ENCODE results near the gene CLEC10A. TPM values are rescaled to one million over a fixed set of nuclear protein-coding genes. Genes with fewer than 3 reads are reported as not detected.

Gene CLEC10A
- total RNA-seq, 2 donors from 2014 or later: 0.96 to 9.7 TPM

- no peak overlapping the region for H3K27ac ChIP-seq
- H3K9ac ChIP-seq (ENCODE audit: low read depth in 2 of 2, low read length in 2 of 2): no peak overlapping the region
- no peaks in the 10 kb centered on the region for H3K4me1 ChIP-seq
- no peaks in the 10 kb centered on the region for H3K27me3 ChIP-seq
- TF ChIP-seq CTCF (IDR thresholded peaks at IDR 0.05): no peak
- intact Hi-C loops (cut with DNase I): no loop called here
- H3K36me3 ChIP-seq: no peaks in the 10 kb centered on the region
- no peak for DNase-seq
- no peak overlapping the region for H3K4me3 ChIP-seq
- no peaks in the 10 kb centered on the region for H3K9me3 ChIP-seq
These were observed 30.7 kb upstream of the CLEC10A start for GRCh38 chr17:7110617-7111306.

- intact Hi-C loops (cut with DNase I): no loop called here
- no peak overlapping the region for H3K9ac ChIP-seq (ENCODE audit: low read depth in 2 of 2, low read length in 2 of 2)
- no peaks in the 10 kb centered on the region for H3K4me1 ChIP-seq
- no peak for TF ChIP-seq CTCF (IDR thresholded peaks at IDR 0.05)
- no peak for DNase-seq
- no peak overlapping the region for H3K4me3 ChIP-seq
- no peaks in the 10 kb centered on the region for H3K36me3 ChIP-seq
- no peaks in the 10 kb centered on the region for H3K27me3 ChIP-seq
- H3K27ac ChIP-seq: no peak overlapping the region
- no peaks in the 10 kb centered on the region for H3K9me3 ChIP-seq
These were observed 29.6 kb upstream of the CLEC10A start for GRCh38 chr17:7109461-7110322.

GRCh38 chr17:7108981-7109380 is 28.9 kb upstream of the CLEC10A start:
- no peak overlapping the region for H3K9ac ChIP-seq (ENCODE audit: low read depth in 2 of 2, low read length in 2 of 2)
- no peaks in the 10 kb centered on the region for H3K9me3 ChIP-seq
- no peak for DNase-seq
- H3K4me1 ChIP-seq: no peaks in the 10 kb centered on the region
- TF ChIP-seq CTCF (IDR thresholded peaks at IDR 0.05): no peak
- H3K4me3 ChIP-seq: no peak overlapping the region
- no peaks in the 10 kb centered on the region for H3K36me3 ChIP-seq
- intact Hi-C loops (cut with DNase I): no loop called here
- no peaks in the 10 kb centered on the region for H3K27me3 ChIP-seq
- no peak overlapping the region for H3K27ac ChIP-seq

GRCh38 chr17:7108560-7108925 is 28.5 kb upstream of the CLEC10A start:
- intact Hi-C loops (cut with DNase I): no loop called here
- H3K4me1 ChIP-seq: no peaks in the 10 kb centered on the region

More at GRCh38 chr17:7108560-7108925, 28.5 kb upstream of the CLEC10A start:
- DNase-seq: no peak
- Histone ChIP-seq H3K27ac (no peak overlapping the region), H3K36me3 (no peaks in the 10 kb centered on the region), H3K4me3 (no peak overlapping the region), H3K9ac (ENCODE audit: low read depth in 2 of 2, low read length in 2 of 2) (no peak overlapping the region), H3K9me3 (no peaks in the 10 kb centered on the region), H3K27me3 (no peaks in the 10 kb centered on the region)
- TF ChIP-seq CTCF (IDR thresholded peaks at IDR 0.05): no peak
